ENCODE measurements around the gene TAF4B. TPM values are rescaled to one million over a fixed set of nuclear protein-coding genes. Genes with fewer than 3 reads are reported as not detected.
"Not testable (repeated sequence)": the region's sequence is repeated elsewhere in the genome, so short reads cannot be mapped to it uniquely, and the experiment has no call there.

Gene TAF4B
- total RNA-seq, 1 donor, result 5.1 TPM

- Histone ChIP-seq H3K27ac (ENCODE audit: low read depth, low read length) (no peak overlapping the region), H2AFZ (ENCODE audit: low read length) (no peak overlapping the region)
Observed at GRCh38 chr18:26436176-26437051, 210.2 kb downstream of the TAF4B start.

GRCh38 chr18:26437634-26438033 is 211.4 kb downstream of the TAF4B start:
- H2AFZ ChIP-seq (ENCODE audit: low read length); H3K79me2 ChIP-seq (ENCODE audit: insufficient read depth, low read length); H3K4me2 ChIP-seq (ENCODE audit: insufficient read depth, low read length); H3K36me3 ChIP-seq (ENCODE audit: insufficient read depth, low read length); H3K27me3 ChIP-seq (ENCODE audit: insufficient read depth, low read length); DNase-seq (ENCODE audit: insufficient read length, low spot score, missing footprints); H3K27ac ChIP-seq (ENCODE audit: low read depth, low read length); H4K20me1 ChIP-seq (ENCODE audit: insufficient read depth, low read length); H3K9me3 ChIP-seq (ENCODE audit: low read depth, low read length); H3K4me3 ChIP-seq (ENCODE audit: insufficient read depth, low read length): not testable (repeated sequence)
- peaks cover 18% of the 10 kb centered on the region for H3K4me1 ChIP-seq (ENCODE audit: insufficient read depth, low read length)

More at GRCh38 chr18:26436176-26437051, 210.2 kb downstream of the TAF4B start:
- Histone ChIP-seq H3K27me3 (ENCODE audit: insufficient read depth, low read length) (no peaks in the 10 kb centered on the region), H3K79me2 (ENCODE audit: insufficient read depth, low read length) (no peaks in the 10 kb centered on the region), H4K20me1 (ENCODE audit: insufficient read depth, low read length) (no peaks in the 10 kb centered on the region), H3K36me3 (ENCODE audit: insufficient read depth, low read length) (no peaks in the 10 kb centered on the region), H3K9me3 (ENCODE audit: low read depth, low read length) (no peaks in the 10 kb centered on the region), H3K4me3 (ENCODE audit: insufficient read depth, low read length) (no peak overlapping the region), H3K4me1 (ENCODE audit: insufficient read depth, low read length) (peaks cover 11% of the 10 kb centered on the region), H3K4me2 (ENCODE audit: insufficient read depth, low read length) (no peak overlapping the region)
- no peak for DNase-seq (ENCODE audit: insufficient read length, low spot score, missing footprints)
- no peak for TF ChIP-seq CTCF (IDR thresholded peaks at IDR 0.05; ENCODE audit: extremely low read depth, low read depth, low read length)

- TF ChIP-seq CTCF (IDR thresholded peaks at IDR 0.05; ENCODE audit: extremely low read depth, low read depth, low read length), result no peak
- Histone ChIP-seq H2AFZ (ENCODE audit: low read length) (no peak overlapping the region), H3K79me2 (ENCODE audit: insufficient read depth, low read length) (no peaks in the 10 kb centered on the region), H3K4me1 (ENCODE audit: insufficient read depth, low read length) (peaks cover 18% of the 10 kb centered on the region), H3K36me3 (ENCODE audit: insufficient read depth, low read length) (no peaks in the 10 kb centered on the region), H3K27me3 (ENCODE audit: insufficient read depth, low read length) (no peaks in the 10 kb centered on the region), H3K9me3 (ENCODE audit: low read depth, low read length) (no peaks in the 10 kb centered on the region), H4K20me1 (ENCODE audit: insufficient read depth, low read length) (no peaks in the 10 kb centered on the region), H3K4me3 (ENCODE audit: insufficient read depth, low read length) (no peak overlapping the region), H3K27ac (ENCODE audit: low read depth, low read length) (no peak overlapping the region), H3K4me2 (ENCODE audit: insufficient read depth, low read length) (no peak overlapping the region)
- DNase-seq (ENCODE audit: insufficient read length, low spot score, missing footprints), result no peak
Observed at GRCh38 chr18:26438980-26439379, 212.7 kb downstream of the TAF4B start.

- H3K9me3 ChIP-seq (ENCODE audit: low read depth, low read length), result no peaks in the 10 kb centered on the region
- no peaks in the 10 kb centered on the region for H4K20me1 ChIP-seq (ENCODE audit: insufficient read depth, low read length)
- TF ChIP-seq CTCF (IDR thresholded peaks at IDR 0.05; ENCODE audit: extremely low read depth, low read depth, low read length), result no peak
- H3K79me2 ChIP-seq (ENCODE audit: insufficient read depth, low read length), result no peaks in the 10 kb centered on the region
- DNase-seq (ENCODE audit: insufficient read length, low spot score, missing footprints), result no peak
- H3K36me3 ChIP-seq (ENCODE audit: insufficient read depth, low read length), result no peaks in the 10 kb centered on the region
- no peak overlapping the region for H3K27ac ChIP-seq (ENCODE audit: low read depth, low read length)
- H3K4me1 ChIP-seq (ENCODE audit: insufficient read depth, low read length), result peaks cover 18% of the 10 kb centered on the region
- H3K4me3 ChIP-seq (ENCODE audit: insufficient read depth, low read length), result no peak overlapping the region
- no peak overlapping the region for H2AFZ ChIP-seq (ENCODE audit: low read length)
- H3K4me2 ChIP-seq (ENCODE audit: insufficient read depth, low read length), result no peak overlapping the region
- no peaks in the 10 kb centered on the region for H3K27me3 ChIP-seq (ENCODE audit: insufficient read depth, low read length)
Observed at GRCh38 chr18:26439537-26439936, 213.3 kb downstream of the TAF4B start.

All from osteoblast (primary cell).